HG03460 (cell line): ENCODE results near the gene RGL3.
A peak's percentile ranks its signal among the peaks of the same experiment; 100 is the strongest.
"Not testable (repeated sequence)": the region's sequence is repeated elsewhere in the genome, so short reads cannot be mapped to it uniquely, and the experiment has no call there.

Experiments used
- ATAC-seq: cut with Tn5 transposase; IDR thresholded peaks from one replicate; pipeline ENCODE4 v1.9.1; 2021; ENCODE audit not compliant: unreplicated experiment

RGL3 gene

GRCh38 chr19:11450570-11451326 is 31.6 kb upstream of the RGL3 start:
- no peak for ATAC-seq

- ATAC-seq: no peak
Observed at GRCh38 chr19:11448923-11449554, 29.9 kb upstream of the RGL3 start.

GRCh38 chr19:11448410-11448809 is 29.3 kb upstream of the RGL3 start:
- no peak for ATAC-seq

GRCh38 chr19:11447347-11448262 is 28.5 kb upstream of the RGL3 start:
- ATAC-seq: no peak

GRCh38 chr19:11446652-11447301 is 27.7 kb upstream of the RGL3 start:
- ATAC-seq: no peak

- ATAC-seq: no peak
Observed at GRCh38 chr19:11446271-11446651, 27.1 kb upstream of the RGL3 start.

GRCh38 chr19:11445141-11445540 is 26.0 kb upstream of the RGL3 start:
- no peak for ATAC-seq

GRCh38 chr19:11444059-11444458 is 24.9 kb upstream of the RGL3 start:
- ATAC-seq: no peak

GRCh38 chr19:11437955-11438354 is 18.8 kb upstream of the RGL3 start:
- ATAC-seq: no peak

GRCh38 chr19:11435833-11436313 is 16.8 kb upstream of the RGL3 start:
- ATAC-seq: no peak

- peak; percentile 86 for ATAC-seq
Observed at GRCh38 chr19:11435057-11435832, 16.1 kb upstream of the RGL3 start, which contains the start of the genes ODAD3 and PRKCSH. Gene ODAD3 (minus strand): TSS chr19:11435121. CDS start chr19:11435016, 105 bp downstream. Gene PRKCSH (plus strand): TSS chr19:11435635. CDS start chr19:11436118, 483 bp downstream.

GRCh38 chr19:11434703-11435056 is 15.6 kb upstream of the RGL3 start:
- no peak for ATAC-seq

- not testable (repeated sequence) for ATAC-seq
Observed at GRCh38 chr19:11433526-11433925, 14.4 kb upstream of the RGL3 start.

GRCh38 chr19:11426656-11427055 is 7.5 kb upstream of the RGL3 start:
- ATAC-seq: no peak

GRCh38 chr19:11425719-11426457 is 6.8 kb upstream of the RGL3 start:
- no peak for ATAC-seq

- ATAC-seq: no peak
Observed at GRCh38 chr19:11423791-11424181, 4.7 kb upstream of the RGL3 start.

GRCh38 chr19:11423164-11423790 is 4.2 kb upstream of the RGL3 start:
- no peak for ATAC-seq

GRCh38 chr19:11422163-11423065 is 3.3 kb upstream of the RGL3 start:
- peak; percentile 56 for ATAC-seq
